GM18507 (cell line): Measurements from ENCODE around the gene MAN2A2.

ENCODE experiments used
- DNase-seq: peaks from one replicate; pipeline ENCODE4 v3.0.0; 2011; ENCODE audit warnings: low read depth; ENCODE audit not compliant: insufficient read length; ENCODE audit errors: extremely low spot score
- FAIRE-seq: peaks from 2 replicates; lab custom pipeline; 2011; peaks lifted over from hg19 to GRCh38; lab: Jason Lieb, UNC

Gene MAN2A2

DNA sequence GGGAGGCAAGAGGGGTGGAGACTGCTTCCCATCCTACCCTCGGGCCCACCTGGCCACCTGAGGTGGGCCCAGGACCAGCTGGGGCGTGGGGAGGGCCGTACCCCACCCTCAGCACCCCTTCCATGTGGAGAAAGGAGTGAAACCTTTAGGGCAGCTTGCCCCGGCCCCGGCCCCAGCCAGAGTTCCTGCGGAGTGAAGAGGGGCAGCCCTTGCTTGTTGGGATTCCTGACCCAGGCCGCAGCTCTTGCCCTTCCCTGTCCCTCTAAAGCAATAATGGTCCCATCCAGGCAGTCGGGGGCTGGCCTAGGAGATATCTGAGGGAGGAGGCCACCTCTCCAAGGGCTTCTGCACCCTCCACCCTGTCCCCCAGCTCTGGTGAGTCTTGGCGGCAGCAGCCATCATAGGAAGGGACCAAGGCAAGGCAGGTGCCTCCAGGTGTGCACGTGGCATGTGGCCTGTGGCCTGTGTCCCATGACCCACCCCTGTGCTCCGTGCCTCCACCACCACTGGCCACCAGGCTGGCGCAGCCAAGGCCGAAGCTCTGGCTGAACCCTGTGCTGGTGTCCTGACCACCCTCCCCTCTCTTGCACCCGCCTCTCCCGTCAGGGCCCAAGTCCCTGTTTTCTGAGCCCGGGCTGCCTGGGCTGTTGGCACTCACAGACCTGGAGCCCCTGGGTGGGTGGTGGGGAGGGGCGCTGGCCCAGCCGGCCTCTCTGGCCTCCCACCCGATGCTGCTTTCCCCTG, 21.0 kb upstream of the MAN2A2 start:
- FAIRE-seq (no peak), DNase-seq (no peak)

DNA sequence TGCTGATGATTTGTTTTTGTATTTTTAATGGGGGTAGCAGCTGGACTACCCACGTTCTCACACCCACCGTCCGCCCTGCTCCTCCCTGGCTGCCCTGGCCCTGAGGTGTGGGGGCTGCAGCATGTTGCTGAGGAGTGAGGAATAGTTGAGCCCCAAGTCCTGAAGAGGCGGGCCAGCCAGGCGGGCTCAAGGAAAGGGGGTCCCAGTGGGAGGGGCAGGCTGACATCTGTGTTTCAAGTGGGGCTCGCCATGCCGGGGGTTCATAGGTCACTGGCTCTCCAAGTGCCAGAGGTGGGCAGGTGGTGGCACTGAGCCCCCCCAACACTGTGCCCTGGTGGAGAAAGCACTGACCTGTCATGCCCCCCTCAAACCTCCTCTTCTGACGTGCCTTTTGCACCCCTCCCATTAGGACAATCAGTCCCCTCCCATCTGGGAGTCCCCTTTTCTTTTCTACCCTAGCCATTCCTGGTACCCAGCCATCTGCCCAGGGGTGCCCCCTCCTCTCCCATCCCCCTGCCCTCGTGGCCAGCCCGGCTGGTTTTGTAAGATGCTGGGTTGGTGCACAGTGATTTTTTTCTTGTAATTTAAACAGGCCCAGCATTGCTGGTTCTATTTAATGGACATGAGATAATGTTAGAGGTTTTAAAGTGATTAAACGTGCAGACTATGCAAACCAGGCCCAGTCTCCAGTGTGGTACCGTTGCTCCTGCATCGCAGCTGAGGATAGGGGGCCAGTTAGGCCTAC, 20.1 kb upstream of the MAN2A2 start:
- no peak for DNase-seq
- FAIRE-seq: no peak

DNA sequence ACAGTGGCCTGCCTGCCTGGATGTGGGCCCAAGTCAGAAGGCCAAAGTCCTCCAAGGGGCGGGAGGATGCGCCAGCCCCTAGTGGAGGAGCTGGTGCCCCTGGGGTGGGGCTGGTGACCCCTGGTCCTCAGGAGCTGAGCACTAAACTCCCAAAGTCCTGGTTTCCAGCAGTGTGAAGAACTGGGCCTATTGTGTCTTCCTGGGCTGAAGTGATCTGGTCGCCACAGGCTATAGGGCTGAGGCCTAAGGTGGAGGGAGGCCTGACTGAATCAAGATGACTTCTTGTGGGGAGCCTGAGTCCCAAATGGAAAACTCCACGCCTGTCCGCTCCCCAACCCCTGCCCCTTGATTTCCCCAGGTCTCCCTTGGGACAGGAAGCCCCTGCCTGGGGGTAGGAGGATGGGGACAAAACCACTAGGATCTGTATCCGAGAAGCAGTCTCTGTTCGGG, 19.6 kb upstream of the MAN2A2 start:
- FAIRE-seq (no peak), DNase-seq (no peak)

DNA sequence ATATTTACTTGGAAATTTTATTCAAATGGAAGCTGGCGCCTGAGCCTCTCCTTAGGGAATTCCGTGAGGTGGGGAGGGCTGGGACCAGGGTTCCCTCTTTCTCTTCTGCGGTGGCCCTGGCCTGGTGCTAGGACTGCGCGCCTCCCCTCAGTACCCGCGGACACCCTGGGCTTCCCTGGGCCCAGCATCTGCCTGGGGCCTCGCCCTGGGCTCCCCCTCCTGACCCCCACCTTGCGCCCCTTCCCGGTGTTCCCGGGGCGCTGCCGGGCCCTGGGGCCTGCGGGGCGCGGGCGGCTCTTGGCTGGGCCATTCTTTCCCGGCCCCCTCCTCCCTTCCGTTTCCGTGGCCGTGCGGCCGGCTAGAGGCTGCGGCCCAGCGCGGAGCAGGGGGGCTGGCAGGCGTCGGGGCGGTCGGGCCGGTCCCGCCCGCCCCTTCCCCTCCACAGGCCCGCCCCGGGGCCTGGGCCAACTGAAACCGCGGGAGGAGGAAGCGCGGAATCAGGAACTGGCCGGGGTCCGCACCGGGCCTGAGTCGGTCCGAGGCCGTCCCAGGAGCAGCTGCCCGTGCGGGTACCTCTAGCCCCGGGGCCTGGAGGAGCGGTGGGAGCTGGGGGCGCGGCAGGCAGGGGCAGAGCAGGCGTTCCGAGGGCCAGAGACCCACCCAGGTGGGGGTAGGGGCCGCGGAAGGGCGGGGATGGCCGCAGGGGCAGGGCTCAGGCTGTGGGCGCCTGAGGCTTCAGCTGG, 19.0 kb upstream of the MAN2A2 start, which contains the start of gene FES:
Gene FES, plus strand, starts transcription at position 529 of the 743 bp plus-strand sequence. CDS start 542 bp downstream, outside the sequence.
- no peak for FAIRE-seq
- no peak for DNase-seq

DNA sequence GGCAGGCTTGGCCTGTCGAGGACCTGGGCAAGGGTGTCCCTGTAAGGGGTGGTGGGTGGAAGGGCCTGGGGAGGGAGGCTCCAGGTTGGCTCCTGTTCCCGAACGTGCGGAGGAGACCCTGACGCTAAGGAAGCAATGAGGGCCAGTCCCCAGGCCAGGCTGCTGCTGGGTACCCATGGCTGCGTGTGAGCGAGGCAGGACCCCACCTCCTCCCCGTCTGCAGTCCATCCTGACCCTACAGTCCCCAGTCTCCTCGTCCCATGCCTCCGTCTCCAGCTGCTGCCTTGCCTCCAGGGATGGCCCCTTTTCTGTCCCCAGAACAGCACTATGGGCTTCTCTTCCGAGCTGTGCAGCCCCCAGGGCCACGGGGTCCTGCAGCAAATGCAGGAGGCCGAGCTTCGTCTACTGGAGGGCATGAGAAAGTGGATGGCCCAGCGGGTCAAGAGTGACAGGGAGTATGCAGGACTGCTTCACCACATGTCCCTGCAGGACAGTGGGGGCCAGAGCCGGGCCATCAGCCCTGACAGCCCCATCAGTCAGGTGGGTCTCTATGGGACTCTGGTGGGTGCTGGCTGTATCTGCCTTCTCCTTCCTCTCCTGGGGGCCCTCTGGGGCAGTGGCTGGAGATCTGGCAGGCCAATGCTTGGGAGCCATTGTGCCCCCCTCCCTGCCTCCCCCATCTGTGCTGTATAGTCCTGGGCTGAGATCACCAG, 18.2 kb upstream of the MAN2A2 start:
- FAIRE-seq: no peak

DNA sequence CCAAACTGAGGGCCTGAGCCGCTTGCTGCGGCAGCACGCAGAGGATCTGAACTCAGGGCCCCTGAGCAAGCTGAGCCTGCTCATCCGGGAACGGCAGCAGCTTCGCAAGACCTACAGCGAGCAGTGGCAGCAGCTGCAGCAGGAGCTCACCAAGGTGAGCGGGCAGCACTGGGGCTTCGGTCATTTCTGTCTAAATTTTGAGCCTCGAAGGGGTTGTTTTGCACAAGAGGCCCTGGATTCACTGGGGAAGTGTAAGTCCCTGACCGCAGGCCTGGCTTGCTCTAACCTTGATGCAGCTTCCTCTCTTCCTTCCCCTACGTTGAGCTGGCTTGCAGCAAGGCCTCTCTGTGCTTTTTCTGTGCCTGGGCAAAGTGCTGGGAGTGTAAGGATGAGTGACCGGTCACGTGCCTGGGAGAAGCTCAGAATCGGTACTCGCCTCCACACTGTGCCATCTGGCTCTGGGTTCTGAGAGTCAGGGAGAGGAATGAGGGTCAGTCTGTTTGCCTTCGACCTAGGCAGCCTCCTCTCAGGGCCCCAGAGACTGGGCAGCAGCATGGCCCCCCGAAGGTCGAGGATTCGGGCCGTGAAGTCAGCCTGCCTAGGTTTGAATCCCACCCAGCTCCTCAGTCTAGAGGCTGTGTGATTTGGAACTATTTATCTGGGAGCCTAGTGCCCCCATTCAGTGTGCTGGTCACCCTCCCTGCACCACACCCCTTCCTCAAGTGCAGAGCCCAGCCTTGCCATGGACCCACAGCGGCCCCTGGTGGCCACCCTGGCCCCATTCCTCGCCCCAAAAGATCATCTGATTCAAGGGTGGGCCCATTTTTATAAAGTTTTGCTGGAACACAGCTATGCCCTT, 17.4 kb upstream of the MAN2A2 start:
- peak; percentile 83 for FAIRE-seq
- peak; percentile 49 for DNase-seq

More for the DNA sequence above, 18.2 kb upstream of the MAN2A2 start:
- no peak for DNase-seq

DNA sequence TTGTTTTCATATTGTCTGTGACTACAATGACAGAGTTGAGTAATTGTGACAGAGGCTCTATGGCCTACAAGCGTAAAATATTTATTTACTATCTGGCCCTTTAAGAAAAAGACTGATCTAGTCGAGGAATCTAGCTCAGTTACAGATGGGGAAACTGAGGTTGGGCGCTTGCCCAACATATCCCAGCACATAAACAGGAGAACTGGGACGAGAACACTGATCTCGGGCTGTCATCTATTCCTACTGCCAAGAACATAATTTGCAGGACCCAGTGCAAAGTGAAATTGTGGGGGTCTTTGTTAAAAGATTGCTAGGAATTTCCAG, 16.8 kb upstream of the MAN2A2 start:
- FAIRE-seq: no peak
- no peak for DNase-seq

DNA sequence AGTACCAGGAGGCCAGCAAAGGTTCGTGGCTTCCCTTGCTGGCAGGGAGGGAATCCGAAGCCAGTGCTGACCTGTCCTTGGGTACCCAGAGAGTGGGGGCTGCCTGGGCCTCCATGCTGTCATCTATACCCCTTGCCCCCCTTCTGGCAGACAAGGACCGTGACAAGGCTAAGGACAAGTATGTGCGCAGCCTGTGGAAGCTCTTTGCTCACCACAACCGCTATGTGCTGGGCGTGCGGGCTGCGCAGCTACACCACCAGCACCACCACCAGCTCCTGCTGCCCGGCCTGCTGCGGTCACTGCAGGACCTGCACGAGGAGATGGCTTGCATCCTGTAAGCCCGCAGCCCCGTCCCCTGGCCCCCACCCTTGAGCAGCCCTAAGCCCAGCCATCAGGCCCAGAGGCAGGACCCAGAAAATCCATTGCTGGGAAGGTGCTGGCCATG, 16.0 kb upstream of the MAN2A2 start:
- DNase-seq: no peak
- FAIRE-seq: no peak

DNA sequence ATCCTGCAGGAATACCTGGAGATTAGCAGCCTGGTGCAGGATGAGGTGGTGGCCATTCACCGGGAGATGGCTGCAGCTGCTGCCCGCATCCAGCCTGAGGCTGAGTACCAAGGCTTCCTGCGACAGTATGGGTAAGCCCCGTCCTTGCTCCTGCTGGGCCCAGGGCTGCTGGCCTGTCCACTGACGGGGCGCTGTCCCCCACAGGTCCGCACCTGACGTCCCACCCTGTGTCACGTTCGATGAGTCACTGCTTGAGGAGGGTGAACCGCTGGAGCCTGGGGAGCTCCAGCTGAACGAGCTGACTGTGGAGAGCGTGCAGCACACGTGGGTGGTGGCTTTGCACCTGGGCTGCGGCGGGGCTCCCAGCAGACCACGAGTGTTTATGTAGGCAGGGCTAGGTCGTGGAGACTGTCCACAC, 13.8 kb upstream of the MAN2A2 start:
- DNase-seq (no peak), FAIRE-seq (no peak)

DNA sequence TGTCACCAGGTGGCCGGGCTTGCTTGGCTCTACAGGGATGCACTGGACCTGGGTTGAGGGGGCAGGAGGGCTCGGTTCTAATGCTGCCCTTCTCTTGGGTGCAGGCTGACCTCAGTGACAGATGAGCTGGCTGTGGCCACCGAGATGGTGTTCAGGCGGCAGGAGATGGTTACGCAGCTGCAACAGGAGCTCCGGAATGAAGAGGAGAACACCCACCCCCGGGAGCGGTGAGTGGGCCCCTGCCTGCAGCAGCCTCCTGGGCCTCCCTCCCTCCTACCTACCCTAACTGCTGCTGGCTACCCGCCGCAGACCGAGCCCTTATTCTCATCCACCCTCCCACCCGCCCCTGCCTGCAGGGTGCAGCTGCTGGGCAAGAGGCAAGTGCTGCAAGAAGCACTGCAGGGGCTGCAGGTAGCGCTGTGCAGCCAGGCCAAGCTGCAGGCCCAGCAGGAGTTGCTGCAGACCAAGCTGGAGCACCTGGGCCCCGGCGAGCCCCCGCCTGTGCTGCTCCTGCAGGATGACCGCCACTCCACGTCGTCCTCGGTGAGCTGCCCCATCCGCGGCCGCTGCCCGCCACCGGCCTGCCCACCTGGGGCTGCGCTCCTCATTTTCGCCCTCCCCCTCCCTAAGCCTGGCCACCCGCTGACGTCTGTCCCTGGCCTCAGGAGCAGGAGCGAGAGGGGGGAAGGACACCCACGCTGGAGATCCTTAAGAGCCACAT, 13.2 kb upstream of the MAN2A2 start:
- FAIRE-seq (no peak), DNase-seq (no peak)

DNA sequence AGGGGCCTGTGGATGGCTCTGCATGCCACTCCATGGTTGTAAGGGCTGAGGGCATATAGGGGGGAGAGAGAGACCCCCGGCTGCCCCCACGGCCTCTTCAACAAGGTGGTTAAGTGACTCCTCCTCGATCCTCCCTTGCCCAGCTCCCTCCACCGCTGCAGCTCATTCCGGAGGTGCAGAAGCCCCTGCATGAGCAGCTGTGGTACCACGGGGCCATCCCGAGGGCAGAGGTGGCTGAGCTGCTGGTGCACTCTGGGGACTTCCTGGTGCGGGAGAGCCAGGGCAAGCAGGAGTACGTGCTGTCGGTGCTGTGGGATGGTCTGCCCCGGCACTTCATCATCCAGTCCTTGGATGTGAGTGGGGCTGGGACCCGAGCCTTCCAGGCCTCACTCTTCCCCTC, 12.3 kb upstream of the MAN2A2 start:
- no peak for DNase-seq
- FAIRE-seq: no peak

DNA sequence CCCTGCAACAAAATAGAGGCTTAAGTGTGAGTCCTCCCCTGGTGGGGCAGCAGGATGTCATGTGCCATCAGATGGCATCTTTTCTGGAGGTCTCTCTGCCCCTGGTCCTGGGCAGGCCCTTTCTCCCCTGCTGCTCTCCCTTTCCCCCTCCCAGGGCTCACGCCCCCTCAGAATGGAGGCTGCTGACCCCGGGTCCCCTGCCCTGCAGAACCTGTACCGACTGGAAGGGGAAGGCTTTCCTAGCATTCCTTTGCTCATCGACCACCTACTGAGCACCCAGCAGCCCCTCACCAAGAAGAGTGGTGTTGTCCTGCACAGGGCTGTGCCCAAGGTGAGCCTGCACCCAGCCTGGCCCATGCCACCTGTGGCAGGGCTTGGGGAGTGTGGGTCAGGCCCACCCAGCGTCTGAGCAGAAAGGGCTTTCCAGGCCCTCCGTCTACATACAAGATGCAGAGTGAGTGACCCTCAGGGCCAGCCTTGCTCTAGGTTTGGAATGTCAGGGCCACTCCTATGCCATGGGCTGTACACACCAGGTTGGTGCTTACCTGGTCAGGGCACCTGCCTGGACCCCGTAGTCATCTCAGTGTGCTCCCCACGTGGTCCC, 11.7 kb upstream of the MAN2A2 start:
- no peak for FAIRE-seq
- DNase-seq: no peak

DNA sequence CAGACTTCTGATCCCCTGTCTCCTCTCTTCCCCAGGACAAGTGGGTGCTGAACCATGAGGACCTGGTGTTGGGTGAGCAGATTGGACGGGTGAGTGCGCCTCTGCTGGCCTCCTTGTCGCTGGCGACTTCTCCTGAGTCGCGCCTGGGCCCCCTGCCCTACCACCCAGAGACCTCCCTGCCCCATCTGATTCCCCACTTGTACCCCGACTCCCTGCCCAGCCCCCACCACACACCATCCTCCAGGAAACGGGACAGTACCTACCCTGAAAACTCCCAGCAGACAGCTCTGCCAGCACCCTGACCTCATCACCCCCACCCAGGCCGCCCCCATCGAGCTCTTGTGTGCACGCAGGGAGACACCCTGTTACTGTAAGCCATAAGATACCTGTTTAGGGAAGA, 11.1 kb upstream of the MAN2A2 start:
- no peak for FAIRE-seq

DNA sequence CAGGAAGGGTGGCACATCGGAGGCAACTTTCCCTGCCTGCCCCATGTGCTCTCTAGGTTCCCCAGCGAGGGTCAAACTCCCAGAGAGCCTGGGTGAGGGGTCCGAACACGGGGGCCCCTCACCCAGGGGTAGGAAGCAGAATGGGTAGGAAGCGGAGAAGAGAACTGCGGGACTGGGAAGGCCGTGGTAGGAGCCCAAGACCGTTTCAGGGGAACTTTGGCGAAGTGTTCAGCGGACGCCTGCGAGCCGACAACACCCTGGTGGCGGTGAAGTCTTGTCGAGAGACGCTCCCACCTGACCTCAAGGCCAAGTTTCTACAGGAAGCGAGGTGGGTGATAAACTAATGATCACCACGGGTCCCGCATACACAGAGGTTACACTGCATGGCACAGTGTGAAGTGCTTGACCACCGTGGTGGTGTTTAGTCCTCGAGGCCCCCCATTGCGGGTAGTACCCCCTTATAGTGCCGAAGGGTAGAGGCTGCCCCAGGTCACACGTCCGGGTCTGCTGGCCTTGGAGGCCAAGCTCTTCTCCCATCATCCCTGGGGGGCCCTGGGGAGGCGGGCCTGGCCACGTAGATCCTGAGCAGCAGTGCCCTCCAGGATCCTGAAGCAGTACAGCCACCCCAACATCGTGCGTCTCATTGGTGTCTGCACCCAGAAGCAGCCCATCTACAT, 10.5 kb upstream of the MAN2A2 start:
- no peak for FAIRE-seq

More for the DNA sequence above, 11.1 kb upstream of the MAN2A2 start:
- no peak for DNase-seq

DNA sequence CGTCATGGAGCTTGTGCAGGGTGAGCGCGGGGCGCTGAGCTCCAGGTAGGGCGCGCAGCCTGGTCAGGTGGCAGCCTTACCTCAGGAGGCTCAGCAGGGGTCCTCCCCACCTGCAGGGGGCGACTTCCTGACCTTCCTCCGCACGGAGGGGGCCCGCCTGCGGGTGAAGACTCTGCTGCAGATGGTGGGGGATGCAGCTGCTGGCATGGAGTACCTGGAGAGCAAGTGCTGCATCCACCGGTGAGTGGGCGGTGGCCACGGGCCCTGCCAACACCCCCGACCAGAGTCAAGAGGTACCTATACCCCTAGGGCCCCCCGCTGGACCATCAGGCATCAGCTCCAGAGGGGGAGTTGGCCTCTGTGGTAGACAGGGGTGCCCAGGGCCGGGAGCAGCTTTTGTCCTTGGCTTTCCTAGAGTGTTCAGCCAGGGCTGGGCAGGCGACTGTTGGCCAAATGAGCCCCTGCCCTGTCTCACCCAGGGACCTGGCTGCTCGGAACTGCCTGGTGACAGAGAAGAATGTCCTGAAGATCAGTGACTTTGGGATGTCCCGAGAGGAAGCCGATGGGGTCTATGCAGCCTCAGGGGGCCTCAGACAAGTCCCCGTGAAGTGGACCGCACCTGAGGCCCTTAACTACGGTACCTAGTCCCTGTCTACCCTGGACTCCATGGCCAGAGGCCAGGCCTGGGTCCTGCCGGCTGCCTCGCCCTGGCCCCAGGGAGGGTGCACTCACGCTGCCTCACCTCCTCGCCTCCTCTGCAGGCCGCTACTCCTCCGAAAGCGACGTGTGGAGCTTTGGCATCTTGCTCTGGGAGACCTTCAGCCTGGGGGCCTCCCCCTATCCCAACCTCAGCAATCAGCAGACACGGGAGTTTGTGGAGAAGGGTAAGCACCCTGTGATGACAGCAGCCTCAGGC, 9.7 kb upstream of the MAN2A2 start:
- DNase-seq: no peak
- no peak for FAIRE-seq

More for the DNA sequence above, 10.5 kb upstream of the MAN2A2 start:
- no peak for DNase-seq

DNA sequence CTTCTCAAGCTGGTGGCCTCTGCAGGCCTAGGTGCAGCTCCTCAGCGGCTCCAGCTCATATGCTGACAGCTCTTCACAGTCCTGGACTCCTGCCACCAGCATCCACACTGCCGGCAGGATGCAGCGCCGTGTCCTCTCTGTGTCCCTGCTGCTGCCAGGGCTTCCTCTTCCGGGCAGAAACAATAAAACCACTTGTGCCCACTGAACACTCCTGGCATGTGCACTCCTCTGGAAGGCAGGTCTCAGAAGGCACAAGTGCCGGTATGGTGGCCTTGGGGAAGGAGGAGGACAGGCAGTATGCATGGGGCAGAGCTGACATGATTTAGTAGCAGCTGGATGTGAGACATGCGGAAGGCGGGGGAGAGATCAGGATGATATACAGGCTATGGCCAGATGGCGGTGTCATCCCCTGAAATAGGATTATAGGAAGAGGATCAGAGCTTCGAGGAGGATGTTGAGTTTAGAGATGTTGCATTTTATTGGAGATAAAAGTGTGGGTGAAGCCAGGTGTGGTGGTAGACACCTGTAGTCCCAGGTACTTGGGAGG, 7.5 kb upstream of the MAN2A2 start:
- FAIRE-seq (no peak), DNase-seq (no peak)
